NCI-H1105 (cell line): ENCODE results near the gene HUS1B.

Experiments
- DNase-seq: peaks from one replicate; lab custom pipeline; 2025; lab: John Stamatoyannopoulos, UW

HUS1B gene

GRCh38 chr6:621931-622330 lies 35.0 kb downstream of the HUS1B start:
- DNase-seq, result no peak

DNA sequence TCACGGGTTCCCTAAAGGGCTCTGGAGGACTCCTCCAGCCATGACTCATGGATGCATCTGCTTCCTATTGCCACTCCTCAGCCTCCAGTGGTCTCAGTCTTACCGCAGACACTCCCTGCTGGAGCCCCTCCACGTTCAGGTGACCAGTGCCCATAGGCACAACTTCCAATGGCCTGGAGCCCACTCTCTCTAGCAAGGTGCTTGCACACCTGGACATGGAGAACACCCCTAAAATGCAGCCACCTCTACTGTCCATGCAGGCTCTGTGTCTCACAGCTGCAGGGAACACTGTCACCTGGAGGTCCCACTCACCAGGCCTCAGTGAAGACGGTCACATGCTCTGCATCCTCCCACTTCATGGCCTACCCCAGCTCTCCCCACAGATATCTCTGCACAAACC lies 36.0 kb downstream of the HUS1B start:
- no peak for DNase-seq

GRCh38 chr6:620166-620565 lies 36.7 kb downstream of the HUS1B start:
- DNase-seq, result no peak

- no peak for DNase-seq
Observed at GRCh38 chr6:617456-618100, 39.3 kb downstream of the HUS1B start.

- no peak for DNase-seq
Observed at GRCh38 chr6:613981-614380, 42.9 kb downstream of the HUS1B start.

- DNase-seq, result no peak
Observed at GRCh38 chr6:611928-612327, 45.0 kb downstream of the HUS1B start.

- DNase-seq, result no peak
Observed at GRCh38 chr6:610882-611281, 46.0 kb downstream of the HUS1B start.

DNA sequence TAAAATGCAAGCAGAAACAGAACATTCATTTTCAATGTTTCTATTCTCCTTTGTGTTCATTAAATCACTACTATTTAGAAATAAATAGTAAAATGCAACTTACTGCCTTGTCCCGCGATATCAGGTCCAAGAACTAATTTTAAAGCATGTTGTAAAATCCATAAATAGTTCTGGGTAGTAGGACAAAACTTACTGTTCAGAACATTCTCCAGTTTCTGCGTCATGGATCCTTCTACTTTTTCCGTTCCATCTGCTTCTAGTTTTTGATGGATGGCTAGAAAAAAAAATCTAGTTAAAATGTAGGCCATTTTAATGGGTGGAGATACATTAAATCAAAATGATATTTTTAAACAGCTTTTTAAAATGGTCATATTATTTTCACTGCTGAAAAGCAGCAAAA lies 47.0 kb downstream of the HUS1B start:
- DNase-seq, result no peak

DNA sequence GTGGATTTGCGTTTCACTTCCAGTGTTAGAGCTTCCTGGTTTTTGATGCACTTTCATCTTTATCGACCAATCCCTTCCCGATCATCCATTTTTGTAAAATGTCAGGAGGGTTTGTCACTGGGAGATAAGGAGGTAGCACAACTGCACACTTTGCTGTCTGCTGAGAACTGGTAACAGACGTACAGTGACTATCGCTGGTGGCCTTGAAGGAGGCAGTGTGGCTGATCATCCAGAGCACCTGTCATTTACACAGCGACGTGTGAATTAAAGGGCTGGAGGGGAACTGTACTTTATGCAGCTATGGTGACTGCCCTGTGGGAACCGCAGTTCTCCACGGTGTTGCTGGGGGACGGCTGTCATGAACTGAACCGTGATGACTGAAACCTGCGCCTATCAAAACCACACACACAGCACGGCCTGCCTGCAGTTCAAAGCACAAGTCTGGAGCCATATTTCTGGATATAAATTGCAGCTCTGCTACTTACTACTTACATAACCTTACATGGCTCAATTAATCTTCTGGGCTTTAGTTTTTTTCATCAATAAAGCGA lies 50.0 kb downstream of the HUS1B start:
- DNase-seq, result no peak
